GM18520 (cell line): Measurements from ENCODE around the gene UNC5CL.

Experiments
- ATAC-seq: cut with Tn5 transposase; IDR thresholded peaks from one replicate; pipeline ENCODE4 v1.9.1; 2021; ENCODE audit not compliant: unreplicated experiment

The UNC5CL gene

GRCh38 chr6:40977695-40978094 is 61.3 kb downstream of the UNC5CL start:
- ATAC-seq = no peak

GRCh38 chr6:40977085-40977484 is 61.9 kb downstream of the UNC5CL start:
- ATAC-seq = no peak
